ENCODE results near the gene ARID1A.

Gene ARID1A

GRCh38 chr1:26775666-26776065 lies 79.9 kb downstream of the ARID1A start:
- DNase-seq: no peak
- TF ChIP-seq POLR2A (IDR thresholded peaks at IDR 0.05; ENCODE audit: low read length) (no peak), GATA1 (IDR thresholded peaks at IDR 0.05; ENCODE audit: low read depth, low read length) (no peak)

DNA sequence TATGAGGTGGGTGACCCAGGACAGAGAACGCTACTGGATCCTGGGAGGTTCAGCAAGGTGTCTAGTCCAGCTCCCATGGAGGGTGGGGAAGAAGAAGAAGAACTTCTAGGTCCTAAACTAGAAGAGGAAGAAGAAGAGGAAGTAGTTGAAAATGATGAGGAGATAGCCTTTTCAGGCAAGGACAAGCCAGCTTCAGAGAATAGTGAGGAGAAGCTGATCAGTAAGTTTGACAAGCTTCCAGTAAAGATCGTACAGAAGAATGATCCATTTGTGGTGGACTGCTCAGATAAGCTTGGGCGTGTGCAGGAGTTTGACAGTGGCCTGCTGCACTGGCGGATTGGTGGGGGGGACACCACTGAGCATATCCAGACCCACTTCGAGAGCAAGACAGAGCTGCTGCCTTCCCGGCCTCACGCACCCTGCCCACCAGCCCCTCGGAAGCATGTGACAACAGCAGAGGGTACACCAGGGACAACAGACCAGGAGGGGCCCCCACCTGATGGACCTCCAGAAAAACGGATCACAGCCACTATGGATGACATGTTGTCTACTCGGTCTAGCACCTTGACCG lies 83.4 kb downstream of the ARID1A start:
- TF ChIP-seq POLR2A (IDR thresholded peaks at IDR 0.05; ENCODE audit: low read length) (no peak), GATA1 (IDR thresholded peaks at IDR 0.05; ENCODE audit: low read depth, low read length) (no peak)
- no peak for DNase-seq

GRCh38 chr1:26780344-26780957 lies 84.6 kb downstream of the ARID1A start:
- TF ChIP-seq GATA1 (IDR thresholded peaks at IDR 0.05; ENCODE audit: low read depth, low read length): no peak
- no peak for TF ChIP-seq POLR2A (IDR thresholded peaks at IDR 0.05; ENCODE audit: low read length)
- no peak for DNase-seq

- TF ChIP-seq GATA1 (IDR thresholded peaks at IDR 0.05; ENCODE audit: low read depth, low read length) (no peak), POLR2A (IDR thresholded peaks at IDR 0.05; ENCODE audit: low read length) (no peak)
- DNase-seq: no peak
Measured at GRCh38 chr1:26781206-26781825, 85.5 kb downstream of the ARID1A start.

DNA sequence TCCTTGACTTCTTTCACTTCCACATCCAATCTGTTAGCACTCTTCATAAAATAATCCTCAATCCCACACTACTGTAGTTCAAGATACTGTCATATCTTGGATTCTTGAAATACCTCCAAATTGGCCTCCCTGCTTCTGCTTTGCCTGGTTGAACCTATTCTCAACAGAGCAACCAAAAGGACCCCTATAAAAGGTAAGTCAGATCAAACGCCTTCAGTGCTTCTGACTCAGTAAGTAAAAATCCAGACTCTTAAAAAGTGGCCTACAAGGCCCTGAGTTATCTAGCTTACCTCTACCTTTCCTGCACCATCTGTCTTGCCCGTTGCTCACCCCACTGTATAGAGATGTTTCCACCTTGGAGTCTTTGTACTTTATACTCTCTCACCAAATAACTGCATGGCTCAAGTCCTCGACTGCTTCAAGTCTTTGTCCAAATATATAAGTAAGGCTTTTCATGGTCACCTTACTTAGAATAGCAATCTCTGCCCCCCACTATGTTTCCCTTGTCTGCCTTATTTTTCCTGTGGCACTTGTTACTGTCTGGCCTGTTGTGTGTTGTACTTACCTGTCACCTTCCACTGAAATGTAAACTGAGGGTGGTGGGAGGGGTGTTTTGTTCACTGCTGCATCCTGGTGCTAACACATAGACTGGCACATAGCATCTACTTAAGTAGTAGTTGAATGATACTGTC lies 86.9 kb downstream of the ARID1A start:
- no peak for TF ChIP-seq POLR2A (IDR thresholded peaks at IDR 0.05; ENCODE audit: low read length)
- DNase-seq: no peak

DNA sequence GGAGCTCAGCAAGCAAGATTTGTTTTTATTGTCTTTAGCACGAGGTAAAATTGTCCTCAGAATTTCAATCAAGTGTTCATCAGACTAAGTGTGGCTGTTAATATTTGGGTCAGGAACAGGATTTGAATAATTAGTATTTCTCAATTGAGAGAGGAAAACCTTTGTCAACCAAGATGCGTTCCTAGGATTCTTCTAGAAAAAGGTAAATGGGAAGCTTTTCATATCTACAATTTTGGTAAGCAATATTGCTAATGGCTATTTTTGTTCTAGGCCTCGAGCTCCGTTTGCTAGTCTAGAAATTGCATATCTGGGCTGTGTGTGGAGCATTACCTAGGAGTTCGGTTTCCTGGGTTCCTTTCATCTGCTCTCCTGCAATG lies 87.8 kb downstream of the ARID1A start:
- TF ChIP-seq POLR2A (IDR thresholded peaks at IDR 0.05; ENCODE audit: low read length) (no peak), GATA1 (IDR thresholded peaks at IDR 0.05; ENCODE audit: low read depth, low read length) (no peak)

DNA sequence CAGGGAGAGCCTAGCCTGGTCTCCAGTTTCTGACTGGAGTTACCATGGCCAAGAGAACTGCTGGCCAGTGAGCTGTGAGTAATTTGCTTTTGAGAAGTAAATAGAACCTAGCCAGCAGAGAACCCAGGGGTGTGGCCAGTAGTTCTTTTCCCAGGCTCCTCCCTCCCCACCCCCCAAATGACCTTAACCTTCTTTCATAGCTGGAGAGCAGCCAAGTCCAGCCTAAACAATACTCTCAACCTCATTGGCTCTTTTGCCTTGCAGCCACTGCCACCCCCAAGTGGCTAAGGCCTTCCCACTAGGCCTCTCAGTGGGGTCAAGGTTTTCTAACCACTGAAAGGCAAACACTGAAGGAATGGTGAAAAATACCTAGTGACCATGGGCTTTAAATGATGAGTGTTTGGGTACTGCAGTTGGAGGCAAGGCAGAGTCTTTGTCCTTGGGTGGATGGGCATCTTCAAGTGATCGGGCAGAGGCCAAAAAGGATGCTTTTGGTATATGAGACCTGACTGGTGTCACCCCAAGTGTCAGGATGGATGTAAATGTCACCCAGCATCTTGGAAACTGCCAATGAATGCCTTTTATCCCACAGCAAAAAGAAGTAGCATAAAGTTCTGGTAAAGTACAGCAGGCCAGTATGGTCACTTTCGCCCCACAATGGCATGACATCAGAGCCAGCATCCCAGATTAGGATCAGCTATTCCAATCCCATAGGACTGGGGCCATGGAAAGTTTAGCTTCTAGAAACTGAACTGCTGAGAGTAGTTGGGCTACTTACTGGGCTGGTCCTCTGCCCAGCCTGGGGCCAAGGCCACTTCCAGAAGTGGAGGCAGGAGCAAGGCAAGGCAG lies 88.4 kb downstream of the ARID1A start:
- TF ChIP-seq POLR2A (IDR thresholded peaks at IDR 0.05; ENCODE audit: low read length) (no peak), GATA1 (IDR thresholded peaks at IDR 0.05; ENCODE audit: low read depth, low read length) (no peak)
- DNase-seq: peak; percentile 84 to 89

More for the DNA sequence above, 87.8 kb downstream of the ARID1A start:
- DNase-seq: no peak

DNA sequence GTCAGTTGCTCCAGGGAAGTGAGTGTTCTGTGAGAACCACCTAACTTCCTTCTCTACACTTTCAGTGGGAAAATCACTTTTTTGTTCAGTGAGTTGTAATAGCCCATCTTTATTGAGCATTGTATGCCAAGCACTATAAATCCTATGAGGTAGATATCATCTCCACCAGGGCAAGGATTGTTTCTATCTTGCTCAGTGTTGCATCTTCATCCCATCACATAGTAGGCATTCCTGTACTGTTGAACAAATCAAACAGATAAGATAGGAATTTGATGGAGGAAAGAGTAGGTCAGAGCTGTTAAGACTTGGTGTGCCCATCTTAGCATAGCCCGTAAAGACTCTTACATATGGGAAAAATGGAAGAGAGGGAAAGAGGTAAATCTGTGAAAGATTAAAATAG lies 89.1 kb downstream of the ARID1A start:
- DNase-seq: no peak
- TF ChIP-seq GATA1 (IDR thresholded peaks at IDR 0.05; ENCODE audit: low read depth, low read length): no peak
- TF ChIP-seq POLR2A (IDR thresholded peaks at IDR 0.05; ENCODE audit: low read length): no peak

DNA sequence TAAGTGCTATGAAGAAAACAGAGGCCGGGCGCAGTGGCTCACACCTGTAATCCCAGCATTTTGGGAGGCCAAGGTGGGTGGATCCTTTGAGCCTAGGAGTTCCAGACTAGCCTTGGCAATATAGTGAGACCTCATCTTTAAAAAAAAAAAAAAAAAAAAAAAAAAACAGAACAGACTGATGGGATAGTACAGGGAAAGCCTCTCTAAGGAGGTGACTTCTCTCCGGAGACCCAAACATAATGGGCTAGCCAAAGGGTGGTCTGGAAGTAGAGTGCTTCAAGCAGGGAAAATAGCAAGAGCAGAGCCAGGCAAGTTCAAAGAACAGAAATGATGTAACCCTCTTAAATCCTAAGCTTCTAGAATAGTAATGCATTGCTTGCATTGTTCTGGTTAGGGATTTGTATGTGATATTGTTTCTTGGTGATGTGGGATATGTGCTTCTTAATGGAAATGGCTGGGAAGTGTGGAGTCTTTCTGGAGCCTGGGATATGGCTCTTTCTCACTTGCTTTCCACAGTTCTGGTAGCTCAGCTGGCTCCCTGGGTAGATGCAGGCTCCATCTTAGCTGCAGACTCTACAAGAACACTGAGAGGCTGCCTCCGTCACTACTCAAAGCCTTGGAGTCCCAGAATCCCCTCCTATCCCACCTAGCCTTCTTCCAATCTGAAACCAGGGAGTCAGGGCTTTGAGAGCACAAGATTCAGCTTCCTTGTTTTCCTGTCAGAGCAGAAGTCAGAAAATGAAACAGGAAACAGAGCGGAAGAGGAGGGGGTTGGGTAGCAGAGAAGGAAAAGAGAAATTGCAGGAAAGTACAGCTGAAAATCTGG lies 90.0 kb downstream of the ARID1A start:
- peak in 1 of 2 experiments; percentile 60 for DNase-seq
- TF ChIP-seq POLR2A (IDR thresholded peaks at IDR 0.05; ENCODE audit: low read length) (no peak), GATA1 (IDR thresholded peaks at IDR 0.05; ENCODE audit: low read depth, low read length) (no peak)

DNA sequence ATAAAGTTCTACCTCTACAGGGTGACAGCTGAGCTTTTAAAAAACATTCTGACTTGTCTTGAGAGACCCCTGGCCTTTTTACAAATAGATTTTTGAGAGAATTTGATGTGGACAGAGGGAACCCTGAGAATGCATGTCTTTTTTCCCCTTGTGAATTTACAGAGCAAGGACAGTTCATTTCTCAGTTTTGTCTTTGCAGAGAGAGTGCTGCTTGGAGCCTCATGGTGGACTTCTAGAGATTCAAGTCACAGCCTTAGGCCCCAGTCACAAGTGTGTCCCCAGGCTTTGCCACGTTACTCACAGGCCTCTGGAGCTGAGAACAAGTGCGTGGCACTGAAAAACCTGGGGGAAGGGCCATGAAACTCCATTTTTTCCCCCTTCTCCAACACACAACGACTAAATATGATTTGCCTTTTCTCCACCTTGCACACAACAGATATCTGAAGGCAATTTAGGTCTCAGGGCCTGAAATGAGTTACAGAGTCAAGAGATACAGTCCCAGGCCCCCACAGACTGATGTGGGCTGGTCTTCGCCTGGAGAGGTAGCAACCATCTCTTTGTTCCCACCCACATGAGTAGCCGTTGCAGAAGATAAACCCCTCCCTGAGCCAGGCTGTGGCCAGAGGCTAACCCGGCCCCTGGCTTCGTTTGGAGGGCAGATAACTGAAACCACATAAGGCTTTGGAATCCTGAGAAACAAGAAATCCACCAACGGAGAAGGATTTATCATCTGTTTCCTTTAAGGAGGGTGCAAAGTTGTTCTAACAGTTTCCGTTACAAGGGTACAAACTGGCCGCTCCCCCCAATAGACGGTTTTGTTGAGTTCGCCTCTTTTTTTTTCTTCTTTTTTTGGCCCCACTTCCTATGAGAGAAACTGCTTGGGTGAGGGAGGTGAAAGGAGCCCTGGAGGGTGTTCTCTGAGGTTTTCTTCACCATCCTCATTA lies 90.9 kb downstream of the ARID1A start:
- TF ChIP-seq GATA1 (IDR thresholded peaks at IDR 0.05; ENCODE audit: low read depth, low read length) (no peak), POLR2A (IDR thresholded peaks at IDR 0.05; ENCODE audit: low read length) (peak; percentile 83)

GRCh38 chr1:26787381-26787705 lies 91.5 kb downstream of the ARID1A start:
- DNase-seq: no peak
- TF ChIP-seq GATA1 (IDR thresholded peaks at IDR 0.05; ENCODE audit: low read depth, low read length) (no peak), POLR2A (IDR thresholded peaks at IDR 0.05; ENCODE audit: low read length) (no peak)

More for the DNA sequence above, 90.9 kb downstream of the ARID1A start:
- peak; percentile 89 to 93 for DNase-seq
